Body of pancreas (tissue), 4 donors: ENCODE measurements around the gene SAPCD2.

Source experiments
- CTCF ChIP-seq, 7 experiments: fragments of 450-650 bp in 4 of 7; fragments of 200-600 bp in 3 of 7; sonication (generic) in 3 of 7; IDR thresholded peaks; one replicate each; pipeline ENCODE4 v1.5.1; 2016 to 2019; ENCODE audit warnings: antibody characterized with exemption in 7 of 7
- POLR2A ChIP-seq, 3 donors: fragments of 450-650 bp; IDR thresholded peaks; one replicate each; pipeline ENCODE4 v1.6.1; 2016; ENCODE audit warnings: antibody characterized with exemption in 3 of 3, mild to moderate bottlenecking in 2 of 3

GRCh38 chr9:137069508-137070091 is 757 bp downstream of the SAPCD2 start:
- TF ChIP-seq CTCF (IDR thresholded peaks at IDR 0.05) (no peak), POLR2A (IDR thresholded peaks at IDR 0.05) (no peak)
